T-helper 1 cell treated with Interleukin-12 subunit alpha and Interleukin-12 subunit beta and Interleukin-4 antibody, amounts not matched to agents 30 μg/mL and 1 μg/mL, for 36 hours (primary cell): Measurements from ENCODE around the gene PDGFRA.
A peak's percentile ranks its signal among the peaks of the same experiment; 100 is the strongest.
"Not testable (repeated sequence)": the region's sequence is repeated elsewhere in the genome, so short reads cannot be mapped to it uniquely, and the experiment has no call there.

Experiments used
- H3K27ac Mint-ChIP-seq: one replicate; pipeline ENCODE4 v1.8.0; 2021; ENCODE audit warnings: mild to moderate bottlenecking, mixed read lengths
- H3K27me3 Mint-ChIP-seq: one replicate; pipeline ENCODE4 v1.8.0; 2021; ENCODE audit warnings: low read depth, mixed read lengths
- H3K36me3 Mint-ChIP-seq: one replicate; pipeline ENCODE4 v1.8.0; 2021; ENCODE audit warnings: low read depth, mixed read lengths
- H3K4me1 Mint-ChIP-seq: one replicate; pipeline ENCODE4 v1.8.0; 2021; ENCODE audit warnings: low read depth, mixed read lengths
- H3K4me3 Mint-ChIP-seq: one replicate; pipeline ENCODE4 v1.8.0; 2021; ENCODE audit warnings: mild to moderate bottlenecking, moderate library complexity, mixed read lengths
- H3K9me3 Mint-ChIP-seq: one replicate; pipeline ENCODE4 v1.8.0; 2021; ENCODE audit warnings: mixed read lengths

The PDGFRA gene

GRCh38 chr4:54290980-54291379 lies 61.9 kb downstream of the PDGFRA start:
- H3K4me3 Mint-ChIP-seq = no peak overlapping the region
- H3K27me3 Mint-ChIP-seq = no peaks in the 10 kb centered on the region
- H3K36me3 Mint-ChIP-seq = peaks cover 5% of the 10 kb centered on the region
- H3K27ac Mint-ChIP-seq = no peak overlapping the region
- peaks cover 14% of the 10 kb centered on the region for H3K9me3 Mint-ChIP-seq
- H3K4me1 Mint-ChIP-seq = peaks cover 11% of the 10 kb centered on the region

- H3K27ac Mint-ChIP-seq = no peak overlapping the region
- H3K4me1 Mint-ChIP-seq = no peaks in the 10 kb centered on the region
- H3K27me3 Mint-ChIP-seq = peaks cover 9% of the 10 kb centered on the region
- no peak overlapping the region for H3K4me3 Mint-ChIP-seq
- H3K9me3 Mint-ChIP-seq = peaks cover 8% of the 10 kb centered on the region
- H3K36me3 Mint-ChIP-seq = peaks cover 2% of the 10 kb centered on the region
Observed at GRCh38 chr4:54296548-54297203, 67.6 kb downstream of the PDGFRA start.

GRCh38 chr4:54308110-54308509 lies 79.0 kb downstream of the PDGFRA start:
- Mint-ChIP-seq H3K4me1 (peaks cover 2% of the 10 kb centered on the region), H3K4me3 (no peak overlapping the region), H3K27ac (no peak overlapping the region), H3K9me3 (peaks cover 29% of the 10 kb centered on the region), H3K27me3 (peaks cover 46% of the 10 kb centered on the region), H3K36me3 (peaks cover 2% of the 10 kb centered on the region)

- Mint-ChIP-seq H3K36me3 (peaks cover 15% of the 10 kb centered on the region), H3K4me3 (peak overlapping the region; percentile 7), H3K27ac (peak overlapping the region; percentile 76), H3K9me3 (peaks cover 12% of the 10 kb centered on the region), H3K4me1 (peaks cover 39% of the 10 kb centered on the region), H3K27me3 (peaks cover 8% of the 10 kb centered on the region)
Observed at GRCh38 chr4:54315561-54316538, 86.8 kb downstream of the PDGFRA start.

GRCh38 chr4:54317690-54318089 lies 88.6 kb downstream of the PDGFRA start:
- Mint-ChIP-seq H3K27me3 (no peaks in the 10 kb centered on the region), H3K4me1 (peaks cover 39% of the 10 kb centered on the region), H3K4me3 (no peak overlapping the region), H3K27ac (no peak overlapping the region), H3K9me3 (peaks cover 12% of the 10 kb centered on the region), H3K36me3 (peaks cover 13% of the 10 kb centered on the region)

GRCh38 chr4:54318904-54319303 lies 89.8 kb downstream of the PDGFRA start:
- Mint-ChIP-seq H3K27me3 (no peaks in the 10 kb centered on the region), H3K27ac (no peak overlapping the region), H3K9me3 (peaks cover 12% of the 10 kb centered on the region), H3K4me3 (no peak overlapping the region), H3K36me3 (peaks cover 13% of the 10 kb centered on the region), H3K4me1 (peaks cover 39% of the 10 kb centered on the region)

- H3K36me3 Mint-ChIP-seq = peaks cover 3% of the 10 kb centered on the region
- H3K9me3 Mint-ChIP-seq = no peaks in the 10 kb centered on the region
- H3K27me3 Mint-ChIP-seq = no peaks in the 10 kb centered on the region
- peaks cover 19% of the 10 kb centered on the region for H3K4me1 Mint-ChIP-seq
- no peak overlapping the region for H3K4me3 Mint-ChIP-seq
- H3K27ac Mint-ChIP-seq = no peak overlapping the region
Observed at GRCh38 chr4:54320826-54321685, 92.0 kb downstream of the PDGFRA start.

GRCh38 chr4:54322818-54323417 lies 93.8 kb downstream of the PDGFRA start:
- Mint-ChIP-seq H3K9me3 (no peaks in the 10 kb centered on the region), H3K4me1 (peaks cover 12% of the 10 kb centered on the region), H3K4me3 (no peak overlapping the region), H3K36me3 (no peaks in the 10 kb centered on the region), H3K27ac (no peak overlapping the region), H3K27me3 (peaks cover 3% of the 10 kb centered on the region)

- Mint-ChIP-seq H3K9me3 (no peaks in the 10 kb centered on the region), H3K27me3 (peaks cover 3% of the 10 kb centered on the region), H3K36me3 (no peaks in the 10 kb centered on the region), H3K27ac (no peak overlapping the region), H3K4me1 (no peaks in the 10 kb centered on the region), H3K4me3 (no peak overlapping the region)
Observed at GRCh38 chr4:54330896-54331295, 101.8 kb downstream of the PDGFRA start.

- Mint-ChIP-seq H3K27me3 (peaks cover 3% of the 10 kb centered on the region), H3K9me3 (no peaks in the 10 kb centered on the region), H3K4me3 (no peak overlapping the region), H3K27ac (no peak overlapping the region), H3K4me1 (no peaks in the 10 kb centered on the region), H3K36me3 (no peaks in the 10 kb centered on the region)
Observed at GRCh38 chr4:54332542-54332941, 103.4 kb downstream of the PDGFRA start.

- Mint-ChIP-seq H3K9me3 (no peaks in the 10 kb centered on the region), H3K4me3 (no peak overlapping the region), H3K4me1 (no peaks in the 10 kb centered on the region), H3K36me3 (no peaks in the 10 kb centered on the region), H3K27ac (no peak overlapping the region), H3K27me3 (no peaks in the 10 kb centered on the region)
Observed at GRCh38 chr4:54333657-54334056, 104.6 kb downstream of the PDGFRA start.

- H3K36me3 Mint-ChIP-seq, H3K4me3 Mint-ChIP-seq, H3K27ac Mint-ChIP-seq, H3K4me1 Mint-ChIP-seq, H3K27me3 Mint-ChIP-seq, H3K9me3 Mint-ChIP-seq: not testable (repeated sequence)
Observed at GRCh38 chr4:54334769-54335168, 105.7 kb downstream of the PDGFRA start.

GRCh38 chr4:54337009-54337408 lies 107.9 kb downstream of the PDGFRA start:
- H3K9me3 Mint-ChIP-seq = no peaks in the 10 kb centered on the region
- no peaks in the 10 kb centered on the region for H3K27me3 Mint-ChIP-seq
- no peak overlapping the region for H3K27ac Mint-ChIP-seq
- no peak overlapping the region for H3K4me3 Mint-ChIP-seq
- no peaks in the 10 kb centered on the region for H3K36me3 Mint-ChIP-seq
- no peaks in the 10 kb centered on the region for H3K4me1 Mint-ChIP-seq

GRCh38 chr4:54342067-54342466 lies 113.0 kb downstream of the PDGFRA start:
- not testable (repeated sequence) for H3K4me1 Mint-ChIP-seq, H3K27ac Mint-ChIP-seq

More at GRCh38 chr4:54342067-54342466, 113.0 kb downstream of the PDGFRA start:
- not testable (repeated sequence) for H3K9me3 Mint-ChIP-seq, H3K36me3 Mint-ChIP-seq, H3K4me3 Mint-ChIP-seq
- H3K27me3 Mint-ChIP-seq = peaks cover 13% of the 10 kb centered on the region
